ENCODE measurements around the gene SLC2A13.

GRCh38 chr12:39824505-39825212 lies 281.2 kb downstream of the SLC2A13 start:
- no peak for TF ChIP-seq CTCF (IDR thresholded peaks at IDR 0.05)
- no peak for TF ChIP-seq POLR2A (IDR thresholded peaks at IDR 0.05)

Data from body of pancreas (tissue), 4 donors.